Measurements from ENCODE around the gene PACRG.

PACRG gene

GRCh38 chr6:163226836-163227485 is 499.2 kb downstream of the PACRG start:
- FAIRE-seq = no peak
- no peak for DNase-seq (ENCODE audit: insufficient read length, low spot score)

GRCh38 chr6:163228041-163228440 is 500.3 kb downstream of the PACRG start:
- DNase-seq (ENCODE audit: insufficient read length, low spot score) (no peak), FAIRE-seq (no peak)

DNA sequence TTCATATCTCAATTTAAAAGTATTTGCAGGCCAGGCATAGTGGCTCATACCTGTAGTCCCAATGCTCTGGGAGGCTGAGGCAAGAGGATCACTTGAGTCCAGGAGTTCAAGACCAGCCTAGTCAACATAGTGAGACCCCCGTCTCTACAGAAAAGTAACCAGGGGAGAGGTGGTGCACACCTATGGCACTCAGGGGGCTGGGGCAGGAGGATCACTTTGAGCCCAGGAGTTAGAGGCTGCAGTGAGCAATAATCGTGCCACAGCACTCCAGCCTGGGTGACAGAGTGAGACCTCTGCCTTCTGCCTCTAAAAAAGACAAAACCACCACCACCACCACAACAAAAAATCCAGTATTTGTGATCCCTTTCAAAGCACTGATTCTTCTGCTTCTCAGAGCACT is 501.3 kb downstream of the PACRG start:
- no peak for DNase-seq (ENCODE audit: insufficient read length, low spot score)
- no peak for FAIRE-seq

DNA sequence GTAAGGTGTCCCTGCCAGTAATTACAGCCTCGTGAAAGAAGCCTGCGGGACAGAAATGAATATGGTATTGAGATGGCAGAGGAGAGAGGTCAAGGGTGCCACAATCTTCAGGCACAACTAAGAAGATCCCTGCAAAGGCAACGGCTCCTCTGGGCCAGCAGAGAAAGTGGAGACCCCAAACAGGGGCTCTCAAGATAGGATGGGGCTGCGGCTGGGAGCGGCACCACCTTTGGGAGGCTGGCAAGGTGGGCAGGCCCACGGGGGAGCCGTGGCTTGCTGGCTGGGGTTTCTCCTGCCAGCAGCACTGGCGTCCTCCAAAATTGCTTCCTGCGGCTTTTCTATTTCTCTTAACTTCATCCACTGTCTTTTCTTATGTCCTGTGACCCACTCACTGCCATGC is 503.1 kb downstream of the PACRG start:
- DNase-seq (ENCODE audit: insufficient read length, low spot score) (no peak), FAIRE-seq (no peak)

DNA sequence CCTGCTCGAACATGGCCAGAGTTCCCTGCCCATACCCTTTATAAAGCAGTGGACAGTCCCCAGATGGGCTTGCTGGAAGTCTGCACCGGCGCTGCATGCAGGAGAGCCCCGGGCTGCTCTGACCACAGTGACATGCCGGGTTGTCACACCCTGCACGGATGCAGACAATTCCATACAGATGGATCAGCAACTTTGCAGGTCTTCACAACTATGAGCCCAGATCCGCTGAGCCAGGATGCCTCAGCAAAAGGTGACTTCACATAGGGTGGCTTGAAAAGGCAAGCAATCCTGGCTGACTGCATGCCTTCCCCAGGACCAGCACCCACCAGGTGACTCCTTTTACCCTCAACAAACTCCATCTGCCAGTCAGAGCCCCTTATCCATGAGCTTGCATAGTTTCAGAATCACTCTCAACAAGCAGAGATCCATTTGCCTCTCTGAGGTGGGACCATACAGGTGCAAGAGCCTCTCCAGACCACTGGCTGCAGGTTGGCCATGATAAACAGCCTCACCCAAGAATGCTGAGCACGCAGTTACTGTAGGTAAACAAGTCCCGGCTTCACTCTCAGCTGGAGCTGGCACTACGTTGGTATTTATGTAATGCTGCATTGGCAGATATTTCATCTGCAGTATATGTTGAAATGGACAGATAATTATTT is 503.7 kb downstream of the PACRG start:
- no peak for FAIRE-seq
- no peak for DNase-seq (ENCODE audit: insufficient read length, low spot score)

GRCh38 chr6:163232015-163232523 is 504.3 kb downstream of the PACRG start:
- DNase-seq (ENCODE audit: insufficient read length, low spot score) (no peak), FAIRE-seq (no peak)

GRCh38 chr6:163232649-163233048 is 504.9 kb downstream of the PACRG start:
- FAIRE-seq (no peak), DNase-seq (ENCODE audit: insufficient read length, low spot score) (no peak)

DNA sequence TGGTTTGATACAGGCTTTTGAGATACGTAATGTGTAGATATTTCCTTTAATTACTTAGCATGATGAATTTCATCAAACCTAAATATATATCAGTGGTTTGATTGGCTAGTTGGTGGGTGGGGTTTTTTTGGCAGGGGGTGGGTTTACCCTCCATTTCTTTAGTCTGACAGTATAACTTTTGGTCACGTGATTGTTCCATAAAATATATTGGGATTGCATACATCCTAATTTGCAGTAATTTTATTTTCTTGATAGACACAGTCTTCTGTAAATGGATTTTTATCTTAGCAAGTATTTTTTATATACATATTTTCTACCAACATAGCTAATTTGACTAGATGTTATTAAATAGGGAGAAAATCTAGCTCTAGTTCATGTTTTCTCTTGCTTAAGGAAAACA is 509.3 kb downstream of the PACRG start:
- FAIRE-seq (no peak), DNase-seq (ENCODE audit: insufficient read length, low spot score) (no peak)

DNA sequence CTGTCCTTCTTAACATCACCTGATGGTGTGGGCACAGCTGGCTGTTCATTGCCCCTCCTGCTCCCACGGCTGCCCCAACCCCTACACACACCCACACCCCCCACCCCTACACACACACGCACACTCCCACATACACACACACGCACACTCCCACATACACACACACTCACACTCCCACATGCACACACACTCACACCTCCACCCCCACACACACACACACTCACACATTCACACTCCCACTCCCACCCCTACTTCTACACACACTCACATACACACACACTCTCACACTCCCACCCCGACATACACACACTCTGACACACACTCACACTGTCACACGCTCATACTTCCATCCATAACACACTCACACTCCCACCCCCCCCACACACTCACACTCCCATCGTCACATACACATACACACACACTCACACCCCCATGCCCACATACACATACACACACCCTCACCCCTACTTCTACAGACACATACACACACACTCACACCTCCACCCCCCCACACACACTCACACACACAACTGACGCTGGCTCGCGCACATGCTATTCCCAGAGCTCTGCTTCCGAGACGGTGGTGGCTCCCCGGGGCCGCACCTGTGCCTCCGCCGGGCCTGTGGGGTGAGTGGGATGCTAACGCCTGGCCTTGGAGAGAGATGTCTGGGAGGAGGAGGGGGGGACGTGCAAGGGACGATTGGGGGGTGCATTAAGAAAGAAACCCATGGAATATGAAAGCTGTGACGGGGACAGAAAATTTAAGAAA is 512.0 kb downstream of the PACRG start:
- peak; percentile 31 for FAIRE-seq

DNA sequence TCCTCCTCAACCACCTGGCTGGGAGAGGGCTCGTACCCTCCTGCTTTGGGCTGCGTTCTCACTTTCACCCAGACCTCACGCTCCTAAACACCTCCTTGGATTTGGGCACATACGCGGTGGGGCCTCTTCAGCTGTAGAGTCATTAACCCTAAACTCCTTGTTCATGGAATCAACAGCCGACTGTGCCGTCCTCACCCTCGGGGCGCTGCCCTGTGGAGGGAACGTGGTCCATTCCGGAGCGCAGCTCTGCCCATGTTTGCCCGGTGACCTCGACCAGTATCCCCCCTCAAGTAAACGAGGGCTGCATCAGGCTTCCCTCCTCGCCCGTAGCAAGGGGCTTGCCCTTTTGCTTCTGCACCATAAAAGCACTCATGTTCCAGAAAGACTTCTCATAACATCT is 512.8 kb downstream of the PACRG start:
- no peak for FAIRE-seq
- DNase-seq (ENCODE audit: insufficient read length, low spot score) = no peak

More for the DNA sequence above, 512.0 kb downstream of the PACRG start:
- DNase-seq (ENCODE audit: insufficient read length, low spot score) = no peak

DNA sequence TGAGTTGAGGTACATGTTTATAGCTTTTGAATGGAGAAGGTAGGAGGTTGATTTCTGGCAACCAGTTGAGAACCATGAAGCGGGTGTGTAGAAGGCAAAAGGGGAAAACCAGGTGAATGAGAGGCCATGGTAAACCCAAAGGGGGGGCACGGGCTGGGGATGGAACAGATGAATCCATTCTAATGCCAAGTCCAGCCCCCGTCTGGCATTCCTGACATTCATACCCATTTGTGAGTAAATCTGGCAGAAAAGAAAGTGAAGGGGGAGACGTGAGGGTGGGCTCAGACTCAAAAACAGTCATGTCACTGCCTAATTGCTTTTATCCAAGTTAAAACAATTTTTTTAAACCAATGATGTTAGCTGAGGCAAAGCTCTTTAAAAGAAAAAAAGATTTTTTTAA is 513.9 kb downstream of the PACRG start:
- FAIRE-seq = no peak

DNA sequence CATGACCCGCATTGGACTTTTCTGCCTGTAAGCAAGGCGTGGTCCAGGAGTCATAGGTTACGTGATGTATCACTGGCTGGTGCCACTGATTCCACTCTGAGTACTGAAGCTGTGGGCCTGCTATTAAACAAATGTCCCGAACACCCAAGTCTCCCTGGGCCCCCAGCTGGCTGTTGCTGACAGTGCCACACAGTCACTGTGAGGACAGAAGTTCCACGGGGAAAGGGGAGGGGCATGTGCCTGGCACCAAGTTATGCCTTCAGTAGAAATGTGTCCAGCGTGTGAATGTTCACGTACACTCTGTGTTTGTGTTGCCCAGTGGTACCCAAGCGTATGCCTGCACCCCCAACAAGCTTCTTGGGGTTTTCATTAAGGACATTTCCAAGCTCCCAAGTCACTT is 515.3 kb downstream of the PACRG start:
- DNase-seq (ENCODE audit: insufficient read length, low spot score) (no peak), FAIRE-seq (no peak)

More for the DNA sequence above, 513.9 kb downstream of the PACRG start:
- DNase-seq (ENCODE audit: insufficient read length, low spot score) = no peak

- no peak for FAIRE-seq
- no peak for DNase-seq (ENCODE audit: insufficient read length, low spot score)
Measured at GRCh38 chr6:163243692-163244589, 516.2 kb downstream of the PACRG start.

DNA sequence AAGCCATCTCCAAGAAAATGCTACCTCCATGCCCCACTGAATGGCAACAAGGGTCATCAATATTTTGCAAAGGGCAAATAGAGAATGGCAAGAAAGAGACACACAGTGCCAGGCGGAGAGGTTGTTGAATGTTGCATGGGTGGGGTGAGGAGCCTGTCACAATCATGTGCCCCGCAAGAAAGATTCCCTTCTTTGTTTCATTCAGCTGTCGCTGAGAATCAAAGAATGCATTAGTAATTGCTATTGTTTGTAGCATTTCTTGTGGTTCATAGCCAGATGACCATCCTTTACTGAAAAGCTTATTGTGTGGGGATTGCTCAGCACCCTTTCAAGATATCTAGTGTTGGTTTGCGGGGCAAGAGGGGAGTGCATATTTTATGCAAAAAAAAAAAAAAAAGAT is 520.3 kb downstream of the PACRG start:
- no peak for DNase-seq (ENCODE audit: insufficient read length, low spot score)
- no peak for FAIRE-seq

DNA sequence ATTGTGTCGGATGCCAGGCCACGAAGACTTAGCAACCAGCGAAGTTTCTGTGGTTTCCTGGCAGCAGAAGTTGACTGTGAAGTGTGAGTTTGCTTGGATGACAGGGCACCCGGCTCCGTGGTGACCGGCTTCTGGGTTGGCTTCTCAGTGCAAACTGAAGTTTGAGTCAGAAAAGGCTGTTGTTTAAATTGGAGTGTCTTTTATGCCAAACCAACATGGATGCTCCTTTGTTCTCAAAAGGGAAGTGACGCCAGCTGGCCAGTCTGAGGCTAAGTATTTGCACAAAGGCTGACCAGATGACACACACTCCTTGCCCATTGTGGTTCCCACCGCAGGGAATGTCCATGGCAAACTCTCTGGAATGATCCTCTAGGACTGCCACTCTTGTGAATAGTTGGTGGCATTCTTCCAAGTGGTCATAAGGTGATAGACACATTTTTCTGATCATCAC is 521.9 kb downstream of the PACRG start:
- FAIRE-seq (no peak), DNase-seq (ENCODE audit: insufficient read length, low spot score) (no peak)

- DNase-seq (ENCODE audit: insufficient read length, low spot score) = no peak
- FAIRE-seq = no peak
Measured at GRCh38 chr6:163250116-163250515, 522.3 kb downstream of the PACRG start.

DNA sequence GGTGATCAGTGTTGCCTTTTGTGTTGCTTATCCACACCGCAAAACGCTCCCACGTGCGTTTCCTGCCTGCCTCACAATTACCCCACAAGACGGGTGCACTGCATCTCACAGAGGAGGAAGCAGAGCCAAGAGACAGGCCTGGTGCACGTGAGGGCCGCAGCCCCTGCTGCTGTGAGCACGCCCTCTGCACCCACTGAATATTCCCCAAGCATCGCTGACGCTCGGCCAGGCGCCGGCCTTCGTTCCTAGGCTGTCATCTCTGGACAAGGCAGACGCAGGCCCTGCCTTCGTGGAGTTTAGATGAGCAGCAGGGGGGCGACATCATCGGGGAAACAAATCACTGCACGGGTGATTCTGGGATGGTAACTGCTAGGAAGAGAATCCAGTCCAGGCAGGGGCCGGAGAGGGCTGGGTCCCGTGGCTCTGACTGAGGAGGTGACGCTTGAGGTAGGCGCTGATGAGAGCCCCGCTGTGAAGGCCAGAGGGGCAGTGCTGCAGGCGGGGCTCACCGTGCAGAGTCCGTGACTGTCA is 524.4 kb downstream of the PACRG start:
- FAIRE-seq = no peak
- no peak for DNase-seq (ENCODE audit: insufficient read length, low spot score)

DNA sequence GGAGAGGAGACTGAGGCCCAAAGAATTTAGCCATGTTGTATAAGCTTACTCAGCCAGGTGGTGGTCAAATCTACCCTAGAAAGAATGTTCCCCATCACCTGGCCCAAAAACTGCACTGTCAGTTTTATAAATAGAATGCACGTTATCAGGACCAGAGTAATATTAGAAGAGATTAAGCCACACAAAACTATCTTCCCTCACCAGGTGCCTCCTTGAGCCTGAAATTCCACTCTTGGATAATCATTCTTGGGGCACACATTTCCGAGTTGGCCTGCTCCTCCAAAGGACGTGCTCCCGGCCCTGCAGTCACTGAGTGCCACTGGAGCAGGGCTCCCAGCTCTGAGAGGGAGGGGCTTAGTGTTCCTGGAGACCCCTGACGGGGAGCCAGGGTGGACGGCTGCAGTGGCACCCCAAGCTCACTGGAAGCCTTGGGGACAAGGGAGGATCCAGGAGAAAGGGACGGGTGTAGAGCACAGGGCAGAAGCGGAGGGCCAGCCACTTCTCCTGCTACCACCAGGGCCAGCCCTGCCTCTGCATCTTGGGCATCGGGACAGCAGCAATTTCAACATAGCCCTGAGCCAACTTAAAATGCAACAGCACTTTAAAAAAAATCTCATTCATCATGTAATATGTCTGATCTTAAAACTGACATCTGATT is 525.9 kb downstream of the PACRG start:
- FAIRE-seq = no peak
- DNase-seq (ENCODE audit: insufficient read length, low spot score) = no peak

DNA sequence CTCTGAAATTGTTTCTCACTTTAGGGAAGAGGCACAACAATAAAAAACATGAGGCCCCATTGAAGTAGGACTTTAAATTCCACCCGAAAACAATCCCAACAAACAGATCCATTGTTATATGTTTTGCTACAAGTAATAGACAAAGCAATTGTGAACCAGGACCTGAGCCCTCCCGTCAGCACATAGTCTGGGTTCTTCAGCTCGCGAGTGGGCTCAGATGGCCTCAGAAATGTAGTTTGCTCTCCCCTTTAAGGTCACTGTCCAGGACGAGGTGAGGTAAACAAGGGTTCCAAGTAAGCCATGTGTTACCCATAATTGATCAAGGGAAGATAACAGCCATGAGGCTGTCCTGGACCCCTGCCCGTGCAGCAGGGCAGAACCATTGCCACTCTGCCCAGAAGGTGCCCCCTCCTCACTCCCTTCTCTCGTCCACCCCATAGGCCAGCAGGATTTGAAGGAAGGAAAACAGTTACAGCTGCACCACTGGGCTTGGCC is 526.6 kb downstream of the PACRG start:
- DNase-seq (ENCODE audit: insufficient read length, low spot score) = no peak
- FAIRE-seq = no peak

- no peak for DNase-seq (ENCODE audit: insufficient read length, low spot score)
- no peak for FAIRE-seq
Measured at GRCh38 chr6:163255265-163255664, 527.5 kb downstream of the PACRG start.

Data from HTR-8/SVneo (cell line).